Activated naive CD8-positive, alpha-beta T cell (primary cell): ENCODE measurements around the gene PPP1R12B.
A peak's percentile ranks its signal among the peaks of the same experiment; 100 is the strongest.
"Not testable (repeated sequence)": the region's sequence is repeated elsewhere in the genome, so short reads cannot be mapped to it uniquely, and the experiment has no call there.

Source experiments
- H3K27ac Mint-ChIP-seq: one replicate; pipeline ENCODE4 v1.8.0; 2021; ENCODE audit warnings: mixed read lengths
- H3K27me3 Mint-ChIP-seq: one replicate; pipeline ENCODE4 v1.8.0; 2021; ENCODE audit warnings: mixed read lengths
- H3K36me3 Mint-ChIP-seq: one replicate; pipeline ENCODE4 v1.8.0; 2021; ENCODE audit warnings: mixed read lengths
- H3K4me1 Mint-ChIP-seq: one replicate; pipeline ENCODE4 v1.8.0; 2021; ENCODE audit warnings: low read depth, mixed read lengths
- H3K4me3 Mint-ChIP-seq: one replicate; pipeline ENCODE4 v1.8.0; 2021; ENCODE audit warnings: mild to moderate bottlenecking, mixed read lengths
- H3K9me3 Mint-ChIP-seq: one replicate; pipeline ENCODE4 v1.8.0; 2021; ENCODE audit warnings: low read depth, mixed read lengths

Gene PPP1R12B

GRCh38 chr1:202623476-202623875 lies 275.0 kb downstream of the PPP1R12B start:
- not testable (repeated sequence) for H3K36me3 Mint-ChIP-seq, H3K27ac Mint-ChIP-seq, H3K27me3 Mint-ChIP-seq, H3K4me3 Mint-ChIP-seq, H3K9me3 Mint-ChIP-seq
- H3K4me1 Mint-ChIP-seq = peaks cover 14% of the 10 kb centered on the region

GRCh38 chr1:202624088-202624780 lies 275.7 kb downstream of the PPP1R12B start:
- peaks cover 10% of the 10 kb centered on the region for H3K27me3 Mint-ChIP-seq
- no peak overlapping the region for H3K27ac Mint-ChIP-seq
- peaks cover 21% of the 10 kb centered on the region for H3K4me1 Mint-ChIP-seq
- H3K36me3 Mint-ChIP-seq = no peaks in the 10 kb centered on the region
- no peak overlapping the region for H3K4me3 Mint-ChIP-seq
- no peaks in the 10 kb centered on the region for H3K9me3 Mint-ChIP-seq

- no peaks in the 10 kb centered on the region for H3K9me3 Mint-ChIP-seq
- H3K27me3 Mint-ChIP-seq = peaks cover 7% of the 10 kb centered on the region
- no peaks in the 10 kb centered on the region for H3K36me3 Mint-ChIP-seq
- peaks cover 25% of the 10 kb centered on the region for H3K4me1 Mint-ChIP-seq
- no peak overlapping the region for H3K27ac Mint-ChIP-seq
- no peak overlapping the region for H3K4me3 Mint-ChIP-seq
Observed at GRCh38 chr1:202624781-202625108, 276.2 kb downstream of the PPP1R12B start.

GRCh38 chr1:202625416-202626360 lies 277.2 kb downstream of the PPP1R12B start:
- Mint-ChIP-seq H3K9me3 (no peaks in the 10 kb centered on the region), H3K4me3 (no peak overlapping the region), H3K27me3 (peaks cover 9% of the 10 kb centered on the region), H3K27ac (no peak overlapping the region), H3K4me1 (peaks cover 31% of the 10 kb centered on the region), H3K36me3 (no peaks in the 10 kb centered on the region)

GRCh38 chr1:202627036-202627435 lies 278.5 kb downstream of the PPP1R12B start:
- H3K4me3 Mint-ChIP-seq, H3K27ac Mint-ChIP-seq, H3K9me3 Mint-ChIP-seq, H3K36me3 Mint-ChIP-seq, H3K27me3 Mint-ChIP-seq: not testable (repeated sequence)
- peaks cover 34% of the 10 kb centered on the region for H3K4me1 Mint-ChIP-seq

GRCh38 chr1:202627841-202628565 lies 279.5 kb downstream of the PPP1R12B start:
- no peaks in the 10 kb centered on the region for H3K36me3 Mint-ChIP-seq
- H3K4me3 Mint-ChIP-seq = no peak overlapping the region
- peaks cover 34% of the 10 kb centered on the region for H3K4me1 Mint-ChIP-seq
- no peaks in the 10 kb centered on the region for H3K9me3 Mint-ChIP-seq
- H3K27ac Mint-ChIP-seq = no peak overlapping the region
- peaks cover 11% of the 10 kb centered on the region for H3K27me3 Mint-ChIP-seq

GRCh38 chr1:202628646-202629215 lies 280.2 kb downstream of the PPP1R12B start:
- Mint-ChIP-seq H3K4me3 (peak overlapping the region; percentile 61), H3K9me3 (no peaks in the 10 kb centered on the region), H3K36me3 (no peaks in the 10 kb centered on the region), H3K27ac (peak overlapping the region; percentile 59), H3K4me1 (peaks cover 34% of the 10 kb centered on the region), H3K27me3 (peaks cover 13% of the 10 kb centered on the region)

- H3K4me3 Mint-ChIP-seq = peak overlapping the region; percentile 61
- not testable (repeated sequence) for H3K36me3 Mint-ChIP-seq, H3K9me3 Mint-ChIP-seq
- H3K27me3 Mint-ChIP-seq = peaks cover 15% of the 10 kb centered on the region
- peaks cover 34% of the 10 kb centered on the region for H3K4me1 Mint-ChIP-seq
- H3K27ac Mint-ChIP-seq = peak overlapping the region; percentile 59
Observed at GRCh38 chr1:202629257-202629811, 280.8 kb downstream of the PPP1R12B start.

- peaks cover 18% of the 10 kb centered on the region for H3K27me3 Mint-ChIP-seq
- peaks cover 34% of the 10 kb centered on the region for H3K4me1 Mint-ChIP-seq
Observed at GRCh38 chr1:202630096-202630495, 281.6 kb downstream of the PPP1R12B start.

GRCh38 chr1:202630541-202630940 lies 282.0 kb downstream of the PPP1R12B start:
- no peaks in the 10 kb centered on the region for H3K9me3 Mint-ChIP-seq
- peaks cover 18% of the 10 kb centered on the region for H3K27me3 Mint-ChIP-seq
- H3K27ac Mint-ChIP-seq = no peak overlapping the region
- no peak overlapping the region for H3K4me3 Mint-ChIP-seq
- H3K4me1 Mint-ChIP-seq = peaks cover 33% of the 10 kb centered on the region
- H3K36me3 Mint-ChIP-seq = no peaks in the 10 kb centered on the region

More at GRCh38 chr1:202630096-202630495, 281.6 kb downstream of the PPP1R12B start:
- H3K36me3 Mint-ChIP-seq, H3K27ac Mint-ChIP-seq, H3K4me3 Mint-ChIP-seq, H3K9me3 Mint-ChIP-seq: not testable (repeated sequence)

- Mint-ChIP-seq H3K4me1 (peaks cover 31% of the 10 kb centered on the region), H3K4me3 (no peak overlapping the region), H3K36me3 (no peaks in the 10 kb centered on the region), H3K27me3 (peaks cover 18% of the 10 kb centered on the region), H3K9me3 (no peaks in the 10 kb centered on the region), H3K27ac (no peak overlapping the region)
Observed at GRCh38 chr1:202631076-202631923, 282.8 kb downstream of the PPP1R12B start.

- Mint-ChIP-seq H3K4me3 (no peak overlapping the region), H3K4me1 (peaks cover 31% of the 10 kb centered on the region), H3K9me3 (no peaks in the 10 kb centered on the region), H3K27ac (no peak overlapping the region), H3K36me3 (no peaks in the 10 kb centered on the region), H3K27me3 (peaks cover 18% of the 10 kb centered on the region)
Observed at GRCh38 chr1:202632241-202632640, 283.7 kb downstream of the PPP1R12B start.

GRCh38 chr1:202636171-202636570 lies 287.7 kb downstream of the PPP1R12B start:
- not testable (repeated sequence) for H3K4me1 Mint-ChIP-seq, H3K9me3 Mint-ChIP-seq, H3K4me3 Mint-ChIP-seq, H3K27ac Mint-ChIP-seq, H3K36me3 Mint-ChIP-seq
- peaks cover 26% of the 10 kb centered on the region for H3K27me3 Mint-ChIP-seq
